ENCODE data around the gene CYLC1.

Gene CYLC1, protein sequence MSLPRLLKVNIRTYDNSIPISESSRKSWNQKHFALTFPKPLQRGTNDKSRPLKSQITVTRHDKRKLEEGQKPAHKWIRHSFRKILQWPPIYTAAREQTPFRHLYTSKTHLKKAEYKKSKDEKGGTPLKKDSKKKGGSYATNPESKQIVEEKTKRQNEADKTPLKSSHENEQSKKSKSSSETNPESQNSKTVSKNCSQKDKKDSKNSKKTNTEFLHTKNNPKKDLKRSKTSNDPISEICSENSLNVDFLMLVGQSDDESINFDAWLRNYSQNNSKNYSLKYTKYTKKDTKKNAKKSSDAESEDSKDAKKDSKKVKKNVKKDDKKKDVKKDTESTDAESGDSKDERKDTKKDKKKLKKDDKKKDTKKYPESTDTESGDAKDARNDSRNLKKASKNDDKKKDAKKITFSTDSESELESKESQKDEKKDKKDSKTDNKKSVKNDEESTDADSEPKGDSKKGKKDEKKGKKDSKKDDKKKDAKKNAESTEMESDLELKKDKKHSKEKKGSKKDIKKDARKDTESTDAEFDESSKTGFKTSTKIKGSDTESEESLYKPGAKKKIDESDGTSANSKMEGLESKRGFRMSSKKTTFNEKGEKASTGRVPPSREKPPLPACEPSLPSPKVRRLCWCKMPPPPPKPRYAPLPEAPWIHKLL

DNA sequence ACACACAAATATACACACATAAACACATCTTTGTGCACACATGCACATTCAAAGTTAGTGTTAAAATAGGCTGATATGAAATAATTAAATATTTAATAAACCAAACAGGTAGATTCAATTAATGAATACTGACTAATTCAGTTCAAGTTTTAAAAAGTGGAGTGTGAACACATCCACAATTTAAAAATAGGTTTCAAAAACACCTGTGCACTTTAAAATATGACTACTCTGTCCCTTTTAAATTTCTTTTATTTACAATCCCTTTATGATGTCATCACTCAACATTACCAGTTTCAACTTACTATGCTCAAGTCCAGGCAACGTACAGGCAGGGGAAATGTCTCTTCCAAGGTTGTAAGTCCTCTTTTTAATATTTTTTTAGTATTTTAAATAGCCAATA, at the start of gene CYLC1:
Gene CYLC1 (plus strand): TSS at position 301 of the 400 bp plus-strand sequence. CDS start 37 bp downstream, at position 338.
- no peak for DNase-seq (ENCODE audit: low spot score)

DNA sequence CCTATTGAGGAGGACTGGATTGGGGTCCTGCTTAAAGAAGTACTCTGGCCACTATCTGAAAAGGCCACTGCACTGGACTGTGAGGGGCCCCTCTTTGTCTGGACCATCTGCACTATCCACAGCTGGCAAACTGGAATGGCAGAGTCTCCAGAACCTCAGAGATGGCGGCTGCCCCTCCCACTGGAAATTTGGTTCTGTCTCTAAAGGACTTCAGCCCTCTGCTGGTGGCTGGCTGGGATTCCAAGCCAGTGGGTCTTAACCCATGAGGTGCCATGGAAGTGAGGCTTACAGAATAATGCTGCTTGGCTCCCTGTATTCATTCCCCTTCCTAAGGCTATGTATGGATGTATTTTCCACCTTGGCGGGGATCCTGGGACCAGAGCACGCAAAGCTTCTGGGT, 41.6 kb upstream of the CYLC1 start:
- DNase-seq (ENCODE audit: low spot score) = no peak

DNA sequence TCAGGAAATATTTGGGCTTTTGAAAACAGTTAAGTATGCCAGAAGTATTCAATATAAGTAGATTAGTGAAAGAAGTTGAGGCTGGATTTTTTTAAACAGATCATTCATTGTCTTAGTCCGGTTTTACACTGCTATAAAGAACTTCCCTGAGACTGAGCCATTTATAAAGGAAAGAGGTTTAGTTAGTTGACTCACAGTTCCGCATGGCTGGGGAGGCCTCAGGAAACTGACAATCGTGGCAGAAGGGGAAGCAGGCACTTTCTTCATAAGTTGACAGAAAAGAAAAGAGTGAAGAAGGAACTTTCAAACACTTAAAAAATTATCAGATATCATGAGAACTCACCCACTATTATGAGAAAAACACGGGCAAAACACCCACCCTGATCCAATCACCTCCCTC, 31.1 kb upstream of the CYLC1 start:
- no peak for DNase-seq (ENCODE audit: low spot score)

GRCh38 chrX:83845397-83845796, 15.5 kb upstream of the CYLC1 start:
- DNase-seq (ENCODE audit: low spot score) = peak; percentile 39

DNA sequence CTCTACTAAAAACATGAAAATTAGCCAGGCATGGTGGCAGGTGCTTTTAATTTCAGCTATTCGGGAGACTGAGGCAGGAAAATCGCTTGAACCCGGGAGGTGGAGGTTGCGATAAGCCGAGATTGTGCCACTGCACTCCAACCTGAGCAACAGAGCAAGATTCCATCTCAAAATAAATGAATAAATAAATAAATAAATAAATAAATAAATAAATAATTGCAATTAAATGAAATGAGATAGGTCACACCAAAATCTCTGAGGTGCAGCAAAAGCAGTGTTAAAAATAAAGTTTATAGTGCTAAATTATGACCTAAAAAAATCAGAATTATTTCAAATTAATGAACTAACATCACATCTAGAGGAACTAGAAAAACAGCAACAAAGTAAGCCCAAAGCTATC, 13.6 kb upstream of the CYLC1 start:
- no peak for DNase-seq (ENCODE audit: low spot score)

GRCh38 chrX:83888585-83888984, 27.6 kb downstream of the CYLC1 start:
- no peak for DNase-seq (ENCODE audit: low spot score)

DNA sequence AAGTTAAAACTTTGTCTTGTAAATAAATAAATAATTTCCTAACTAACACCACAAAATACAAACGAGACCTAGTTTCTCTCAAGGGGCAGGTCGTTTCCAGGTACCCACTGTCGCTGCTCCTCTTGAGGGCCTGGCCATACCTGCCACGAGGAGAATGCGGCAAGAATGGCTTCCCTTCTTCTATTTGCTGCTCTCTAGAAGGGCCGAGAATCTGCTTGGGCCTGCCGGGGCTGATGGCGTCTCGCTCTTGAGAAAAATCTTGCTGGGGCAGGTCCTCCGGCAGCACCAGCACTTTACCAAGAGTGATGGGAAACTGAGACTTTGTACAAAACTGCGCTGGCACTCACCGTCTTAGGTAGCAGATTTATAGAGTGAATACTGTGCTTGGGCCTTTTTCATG, 31.5 kb downstream of the CYLC1 start:
- no peak for DNase-seq (ENCODE audit: low spot score)

- DNase-seq (ENCODE audit: low spot score) = no peak
Measured at GRCh38 chrX:83906921-83907320, 46.0 kb downstream of the CYLC1 start.

DNA sequence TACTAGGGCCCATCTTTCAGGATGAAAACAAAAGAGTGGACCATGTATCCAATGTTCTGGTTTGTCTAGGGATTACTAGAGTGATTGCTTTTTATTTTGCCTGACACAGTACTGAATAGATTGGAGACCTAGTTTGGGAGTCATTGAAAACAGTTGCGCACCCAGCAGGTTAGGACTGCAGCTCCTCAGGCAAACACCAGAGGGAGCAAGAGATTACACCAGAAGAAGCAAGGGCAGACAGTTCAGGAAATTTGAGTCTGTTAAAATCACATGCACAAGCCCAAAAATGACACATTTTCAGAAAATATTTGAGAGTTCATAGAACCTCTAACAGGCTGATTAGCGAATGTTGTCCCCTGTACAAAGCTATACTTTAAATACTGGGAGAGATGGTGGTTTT, 55.6 kb downstream of the CYLC1 start:
- DNase-seq (ENCODE audit: low spot score) = peak; percentile 10

- DNase-seq (ENCODE audit: low spot score) = no peak
Measured at GRCh38 chrX:83934220-83934619, 73.3 kb downstream of the CYLC1 start.
